Ascending aorta (tissue), 2 donors: ENCODE data around the gene ATF3. TPM values are rescaled to one million over a fixed set of nuclear protein-coding genes. Genes with fewer than 3 reads are reported as not detected.

Source experiments
- DNase-seq, 2 donors: peaks; one replicate each; pipeline ENCODE4 v3.0.0-alpha.2; 2019; ENCODE audit warnings: low spot score in 2 of 2
- H3K27ac ChIP-seq, 2 donors: fragments of 200-600 bp; sonication (generic); one replicate each; pipeline ENCODE4 v1.5.1; 2016 to 2017; ENCODE audit warnings: mild to moderate bottlenecking in 1 of 2
- H3K27me3 ChIP-seq: fragments of 200-600 bp; sonication (generic); one replicate; pipeline ENCODE4 v1.5.1; 2017
- H3K36me3 ChIP-seq, 2 donors: fragments of 200-600 bp; sonication (generic); one replicate each; pipeline ENCODE4 v1.5.1; 2016
- H3K4me1 ChIP-seq, 2 donors: fragments of 200-600 bp; sonication (generic); one replicate each; pipeline ENCODE4 v1.5.1; 2016 to 2017; ENCODE audit warnings: mild to moderate bottlenecking in 1 of 2
- H3K4me3 ChIP-seq, 2 donors: fragments of 200-600 bp; sonication (generic); one replicate each; pipeline ENCODE4 v1.5.1; 2016 to 2017; ENCODE audit warnings: mild to moderate bottlenecking in 1 of 2
- H3K9me3 ChIP-seq, 2 donors: fragments of 200-600 bp; sonication (generic); one replicate each; pipeline ENCODE4 v1.5.1; 2016
- CTCF ChIP-seq, 3 experiments: fragments of 200-600 bp in 2 of 3; fragments of 450-650 bp in 1 of 3; sonication (generic) in 2 of 3; IDR thresholded peaks; one replicate each; pipeline ENCODE4 v1.5.1; 2016 to 2019; ENCODE audit warnings: antibody characterized with exemption in 3 of 3, mild to moderate bottlenecking in 1 of 3, moderate library complexity in 1 of 3
- intact Hi-C: fragments of 100-400 bp; cut with DNase I; formaldehyde crosslinking; loops from one replicate; pipeline ENCODE4 v1.15.1; 2023
- total RNA-seq: library from RNA; depleted of rRNA; stranded (reverse); fragments of >200 nt; gene quantifications from one replicate; pipeline ENCODE4 v1.1.0, GENCODE V29; 2016

The ATF3 gene
- total RNA-seq, 1 donor from 2014 or later, result 79.1 TPM

GRCh38 chr1:212669600-212669999 lies 61.0 kb downstream of the ATF3 start:
- no peaks in the 10 kb centered on the region for H3K9me3 ChIP-seq
- H3K4me1 ChIP-seq, result peaks cover 0 to 9% of the 10 kb centered on the region in 2 donors
- H3K36me3 ChIP-seq, result no peaks in the 10 kb centered on the region
- no peak for DNase-seq
- TF ChIP-seq CTCF (IDR thresholded peaks at IDR 0.05), result no peak
- H3K27me3 ChIP-seq, result no peaks in the 10 kb centered on the region
- H3K4me3 ChIP-seq, result no peak overlapping the region
- intact Hi-C loops, result loop anchor here (5.0 kb wide), 1 partner anchor 328 kb away; no protein-coding TSS in a partner anchor
- no peak overlapping the region for H3K27ac ChIP-seq

GRCh38 chr1:212670301-212670700 lies 61.7 kb downstream of the ATF3 start:
- DNase-seq, result no peak
- Histone ChIP-seq H3K4me3 (no peak overlapping the region), H3K9me3 (no peaks in the 10 kb centered on the region), H3K27me3 (no peaks in the 10 kb centered on the region), H3K27ac (no peak overlapping the region), H3K36me3 (no peaks in the 10 kb centered on the region), H3K4me1 (peaks cover 0 to 9% of the 10 kb centered on the region in 2 donors)
- no peak for TF ChIP-seq CTCF (IDR thresholded peaks at IDR 0.05)
- intact Hi-C loops, result no loop called here

Other genes with a start within 250 kb of the ATF3 start
- gene PACC1, start 193.9 kb upstream of the ATF3 start, total RNA-seq, result 0.85 TPM
- 186 TPM for gene NENF, start 175.8 kb upstream of the ATF3 start, total RNA-seq
- gene BATF3, start 91.1 kb downstream of the ATF3 start, total RNA-seq, result 18.4 TPM
- gene NSL1, start 183.0 kb downstream of the ATF3 start, total RNA-seq, result 69.1 TPM
- 2.7 TPM for gene TATDN3, start 183.1 kb downstream of the ATF3 start, total RNA-seq
- gene SPATA45, start 238.9 kb downstream of the ATF3 start, total RNA-seq, result not detected
- gene FLVCR1, start 249.5 kb downstream of the ATF3 start, total RNA-seq, result 5.7 TPM